Esophagus (tissue), 2 donors: Measurements from ENCODE around the gene RLBP1. TPM values are rescaled to one million over a fixed set of nuclear protein-coding genes. Genes with fewer than 3 reads are reported as not detected.

Experiments
- H3K27ac ChIP-seq, 2 donors: one replicate each; pipeline ENCODE4 v1.5.1; 2013; ENCODE audit warnings: low read depth in 2 of 2, mild to moderate bottlenecking in 2 of 2, inconsistent platforms in 1 of 2, low read length in 1 of 2, moderate library complexity in 1 of 2
- H3K27me3 ChIP-seq, 2 donors: one replicate each; pipeline ENCODE4 v1.6.1; 2013; ENCODE audit warnings: low read length in 2 of 2, control low read depth in 1 of 2, mild to moderate bottlenecking in 1 of 2; ENCODE audit not compliant: insufficient read depth in 2 of 2, control insufficient read depth in 1 of 2
- H3K36me3 ChIP-seq, 2 donors: one replicate each; pipeline ENCODE4 v1.6.1; 2013; ENCODE audit warnings: low read length in 1 of 2; ENCODE audit not compliant: control insufficient read depth in 2 of 2, insufficient read depth in 2 of 2
- H3K4me1 ChIP-seq, 2 donors: one replicate each; pipeline ENCODE4 v1.6.1; 2013; ENCODE audit warnings: low read length in 1 of 2; ENCODE audit not compliant: control insufficient read depth in 2 of 2, insufficient read depth in 2 of 2
- H3K4me3 ChIP-seq, 2 donors: one replicate each; pipeline ENCODE4 v1.5.1; 2013; ENCODE audit warnings: low read length in 2 of 2, mild to moderate bottlenecking in 2 of 2, low read depth in 1 of 2, moderate library complexity in 1 of 2
- H3K9me3 ChIP-seq, 2 donors: one replicate each; pipeline ENCODE4 v1.6.1; 2013; ENCODE audit warnings: mild to moderate bottlenecking in 2 of 2, low read depth in 1 of 2, low read length in 1 of 2, moderate library complexity in 1 of 2; ENCODE audit not compliant: control insufficient read depth in 2 of 2, insufficient read depth in 1 of 2
- WGBS, 2 donors: extraction: QIAGEN DNeasy Blood & Tissue Kit; methylation state at CpG; one replicate each; pipeline ENCODE4 v1.1.7; 2013; 5-methylcytosine and 5-hydroxymethylcytosine counted together
- polyA plus RNA-seq, 2 donors: library from polyadenylated mRNA; stranded (reverse); fragments of 200-250 nt; gene quantifications; one replicate each; pipeline ENCODE4 v1.2.3, GENCODE V29; 2013
- donor health status: healthy with polysubstance abuse.
- donor health status: Bipolar disorder and iron deficiency.

RLBP1 gene
- polyA plus RNA-seq, 2 donors = not detected

DNA sequence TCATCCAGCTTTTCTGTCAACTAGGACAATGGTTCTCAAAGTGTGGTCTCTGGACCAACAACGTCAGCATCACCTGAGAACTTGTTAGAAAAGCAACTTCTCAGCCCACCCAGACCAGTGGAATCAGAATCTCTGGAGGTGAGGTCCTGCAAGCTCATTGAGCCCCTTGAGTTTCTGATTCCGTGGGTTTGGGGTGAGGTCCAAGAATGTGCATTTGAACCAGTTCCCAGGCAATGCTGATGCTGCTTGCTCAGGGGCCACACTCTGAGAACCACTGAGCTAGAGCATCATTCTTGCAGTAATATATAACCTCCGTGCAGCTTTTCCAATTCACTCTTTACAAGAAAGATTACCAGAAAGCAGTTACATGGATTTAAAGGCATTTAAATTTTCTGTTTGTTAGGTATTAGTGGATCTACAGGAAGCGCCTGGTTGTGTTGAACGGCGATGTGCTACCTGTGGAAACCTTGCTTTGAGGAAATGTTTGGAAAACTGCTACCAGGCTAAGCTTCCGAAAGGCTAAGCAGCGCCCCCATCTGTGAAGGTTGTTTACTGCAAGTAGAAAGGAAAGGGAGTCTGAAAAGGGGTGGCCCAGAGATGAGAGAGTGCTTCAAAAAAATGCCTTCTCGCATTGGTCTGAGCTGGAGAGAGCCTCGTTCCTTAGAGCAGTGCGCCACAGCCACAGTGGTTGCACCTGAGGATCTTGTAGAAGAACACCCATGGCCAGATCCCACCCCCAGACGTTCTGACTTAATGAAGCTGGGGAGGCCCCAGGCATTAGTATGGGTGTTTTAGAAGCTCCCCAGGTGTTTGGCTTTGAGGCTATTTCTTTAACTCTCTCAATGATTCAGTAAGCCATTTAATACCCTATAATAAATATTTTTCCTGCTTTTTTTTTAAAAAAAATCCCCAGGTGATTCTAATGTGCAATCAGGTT lies 50.0 kb downstream of the RLBP1 start:
- Histone ChIP-seq H3K9me3 (no peaks in the 10 kb centered on the region), H3K4me1 (peaks cover 0 to 6% of the 10 kb centered on the region in 2 donors), H3K36me3 (peaks cover 2 to 6% of the 10 kb centered on the region in 2 donors), H3K27me3 (no peaks in the 10 kb centered on the region), H3K27ac (no peak overlapping the region), H3K4me3 (no peak overlapping the region)
- WGBS, 2 donors = 69 to 70% methylated on average over 12 of the region's 12 CpGs

- H3K27ac ChIP-seq = no peak overlapping the region
- H3K4me3 ChIP-seq = no peak overlapping the region
- H3K27me3 ChIP-seq = no peaks in the 10 kb centered on the region
- H3K9me3 ChIP-seq = no peaks in the 10 kb centered on the region
- peaks cover 0 to 6% of the 10 kb centered on the region in 2 donors for H3K4me1 ChIP-seq
- 96 to 100% methylated on average over 3 of the region's 3 CpGs for WGBS, 2 donors
- H3K36me3 ChIP-seq = peaks cover 0 to 2% of the 10 kb centered on the region in 2 donors
Observed at GRCh38 chr15:89170364-89170763, 51.0 kb downstream of the RLBP1 start.

- Histone ChIP-seq H3K9me3 (no peaks in the 10 kb centered on the region), H3K27ac (peak overlapping the region; percentile 3 to 14), H3K36me3 (peaks cover 0 to 6% of the 10 kb centered on the region in 2 donors), H3K4me1 (peaks cover 0 to 6% of the 10 kb centered on the region in 2 donors), H3K4me3 (no peak overlapping the region), H3K27me3 (no peaks in the 10 kb centered on the region)
Observed at GRCh38 chr15:89168316-89168833, 53.0 kb downstream of the RLBP1 start.

GRCh38 chr15:89167267-89168176 lies 53.9 kb downstream of the RLBP1 start:
- H3K4me3 ChIP-seq = no peak overlapping the region
- no peaks in the 10 kb centered on the region for H3K9me3 ChIP-seq
- no peaks in the 10 kb centered on the region for H3K27me3 ChIP-seq
- peaks cover 0 to 6% of the 10 kb centered on the region in 2 donors for H3K36me3 ChIP-seq
- H3K4me1 ChIP-seq = peaks cover 0 to 6% of the 10 kb centered on the region in 2 donors
- H3K27ac ChIP-seq = peak overlapping the region in 1 of 2 donors; percentile 66
- 33 to 42% methylated on average over 7 of the region's 7 CpGs for WGBS, 2 donors

DNA sequence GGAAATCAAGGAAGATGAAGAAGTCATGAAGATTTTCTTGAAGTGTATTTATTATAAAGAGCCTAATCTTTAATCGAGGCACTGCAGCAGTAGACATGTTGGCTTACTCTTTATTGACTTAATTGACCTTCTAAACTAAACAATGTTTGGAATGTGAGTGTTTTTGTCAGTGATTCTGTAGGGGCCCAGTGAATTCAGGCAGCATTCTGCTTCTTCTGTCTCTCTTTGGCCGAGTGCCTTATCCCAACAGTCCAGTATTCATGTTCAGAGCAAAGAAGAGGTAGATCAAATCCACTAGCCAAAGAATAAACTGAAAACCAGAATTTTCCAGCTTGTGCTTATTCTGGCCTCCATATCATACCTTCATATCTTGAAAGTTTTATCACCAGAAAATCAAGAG lies 55.7 kb downstream of the RLBP1 start:
- Histone ChIP-seq H3K4me1 (peaks cover 0 to 6% of the 10 kb centered on the region in 2 donors), H3K27ac (no peak overlapping the region), H3K27me3 (no peaks in the 10 kb centered on the region), H3K36me3 (peaks cover 0 to 3% of the 10 kb centered on the region in 2 donors), H3K4me3 (no peak overlapping the region), H3K9me3 (no peaks in the 10 kb centered on the region)
- WGBS, 2 donors = 60 to 61% methylated on average over 2 of the region's 2 CpGs

GRCh38 chr15:89164712-89165211 lies 56.6 kb downstream of the RLBP1 start:
- Histone ChIP-seq H3K4me1 (peaks cover 0 to 6% of the 10 kb centered on the region in 2 donors), H3K27me3 (no peaks in the 10 kb centered on the region), H3K27ac (no peak overlapping the region), H3K4me3 (no peak overlapping the region), H3K36me3 (peaks cover 0 to 6% of the 10 kb centered on the region in 2 donors), H3K9me3 (no peaks in the 10 kb centered on the region)
- 61 to 72% methylated on average over 7 of the region's 7 CpGs for WGBS, 2 donors

GRCh38 chr15:89163271-89164055 lies 57.9 kb downstream of the RLBP1 start:
- Histone ChIP-seq H3K4me3 (no peak overlapping the region), H3K4me1 (peaks cover 0 to 6% of the 10 kb centered on the region in 2 donors), H3K27me3 (no peaks in the 10 kb centered on the region), H3K36me3 (peaks cover 0 to 6% of the 10 kb centered on the region in 2 donors), H3K27ac (no peak overlapping the region), H3K9me3 (no peaks in the 10 kb centered on the region)
- WGBS, 2 donors = 84 to 88% methylated on average over 5 of the region's 5 CpGs

- no peak overlapping the region for H3K4me3 ChIP-seq
- WGBS, 2 donors = 70 to 71% methylated on average over 3 of the region's 3 CpGs
- H3K36me3 ChIP-seq = peaks cover 0 to 9% of the 10 kb centered on the region in 2 donors
- H3K27me3 ChIP-seq = no peaks in the 10 kb centered on the region
- H3K27ac ChIP-seq = no peak overlapping the region
- no peaks in the 10 kb centered on the region for H3K9me3 ChIP-seq
- H3K4me1 ChIP-seq = no peaks in the 10 kb centered on the region
Observed at GRCh38 chr15:89161666-89162065, 59.7 kb downstream of the RLBP1 start.
